GM08714 (cell line): Measurements from ENCODE around the gene EIF3J.
"Not testable (repeated sequence)": the region's sequence is repeated elsewhere in the genome, so short reads cannot be mapped to it uniquely, and the experiment has no call there.

Experiments
- H3K4me3 ChIP-seq: fragments of 200-500 bp; sonication (Bioruptor generic); 2 replicates; pipeline ENCODE4 v1.5.1; 2014; ENCODE audit warnings: mild to moderate bottlenecking, low read length, inconsistent platforms
- ZNF274 ChIP-seq: IDR thresholded peaks from 2 replicates; pipeline ENCODE4 v1.6.1; 2012; ENCODE audit warnings: mild to moderate bottlenecking, low read depth, low read length

Gene EIF3J

GRCh38 chr15:44536962-44537734 is at the start of gene EIF3J:
EIF3J (plus strand) TSS chr15:44537147; CDS start chr15:44537195, 48 bp downstream.
- TF ChIP-seq ZNF274 = no peak
- H3K4me3 ChIP-seq = peak within 1 kb of the TSS; percentile 93

- no peak for TF ChIP-seq ZNF274
- H3K4me3 ChIP-seq = no peak overlapping the region
These were observed 47.5 kb upstream of the EIF3J start for GRCh38 chr15:44489464-44489863.

- no peak overlapping the region for H3K4me3 ChIP-seq
- no peak for TF ChIP-seq ZNF274
These were observed 46.3 kb upstream of the EIF3J start for GRCh38 chr15:44490622-44491021.

GRCh38 chr15:44492040-44492439 is 44.9 kb upstream of the EIF3J start:
- no peak for TF ChIP-seq ZNF274
- no peak overlapping the region for H3K4me3 ChIP-seq

GRCh38 chr15:44492672-44493071 is 44.3 kb upstream of the EIF3J start:
- H3K4me3 ChIP-seq = no peak overlapping the region
- no peak for TF ChIP-seq ZNF274

GRCh38 chr15:44495562-44495961 is 41.4 kb upstream of the EIF3J start:
- no peak overlapping the region for H3K4me3 ChIP-seq
- no peak for TF ChIP-seq ZNF274

GRCh38 chr15:44500555-44500954 is 36.4 kb upstream of the EIF3J start:
- TF ChIP-seq ZNF274 = no peak
- H3K4me3 ChIP-seq = no peak overlapping the region

GRCh38 chr15:44501768-44502366 is 35.1 kb upstream of the EIF3J start:
- TF ChIP-seq ZNF274 = no peak
- H3K4me3 ChIP-seq = no peak overlapping the region

GRCh38 chr15:44516436-44516835 is 20.5 kb upstream of the EIF3J start:
- TF ChIP-seq ZNF274 = no peak
- no peak overlapping the region for H3K4me3 ChIP-seq

- no peak overlapping the region for H3K4me3 ChIP-seq
These were observed 17.4 kb upstream of the EIF3J start for GRCh38 chr15:44519537-44519936.

GRCh38 chr15:44525018-44525417 is 11.9 kb upstream of the EIF3J start:
- H3K4me3 ChIP-seq = no peak overlapping the region
- TF ChIP-seq ZNF274 = no peak

More at GRCh38 chr15:44519537-44519936, 17.4 kb upstream of the EIF3J start:
- TF ChIP-seq ZNF274 = no peak

- no peak overlapping the region for H3K4me3 ChIP-seq
- TF ChIP-seq ZNF274 = no peak
These were observed 9.7 kb upstream of the EIF3J start for GRCh38 chr15:44527241-44527640.

GRCh38 chr15:44529864-44530604 is 6.9 kb upstream of the EIF3J start:
- H3K4me3 ChIP-seq = no peak overlapping the region
- no peak for TF ChIP-seq ZNF274

GRCh38 chr15:44530653-44531052 is 6.3 kb upstream of the EIF3J start:
- no peak overlapping the region for H3K4me3 ChIP-seq
- no peak for TF ChIP-seq ZNF274

GRCh38 chr15:44532275-44532674 is 4.7 kb upstream of the EIF3J start:
- H3K4me3 ChIP-seq = not testable (repeated sequence)
